ENCODE data around the gene KCNAB1. TPM values are rescaled to one million over a fixed set of nuclear protein-coding genes. Genes with fewer than 3 reads are reported as not detected.
"Not testable (repeated sequence)": the region's sequence is repeated elsewhere in the genome, so short reads cannot be mapped to it uniquely, and the experiment has no call there.

Gene KCNAB1
- total RNA-seq, 1 experiment from 2014 or later = not detected

DNA sequence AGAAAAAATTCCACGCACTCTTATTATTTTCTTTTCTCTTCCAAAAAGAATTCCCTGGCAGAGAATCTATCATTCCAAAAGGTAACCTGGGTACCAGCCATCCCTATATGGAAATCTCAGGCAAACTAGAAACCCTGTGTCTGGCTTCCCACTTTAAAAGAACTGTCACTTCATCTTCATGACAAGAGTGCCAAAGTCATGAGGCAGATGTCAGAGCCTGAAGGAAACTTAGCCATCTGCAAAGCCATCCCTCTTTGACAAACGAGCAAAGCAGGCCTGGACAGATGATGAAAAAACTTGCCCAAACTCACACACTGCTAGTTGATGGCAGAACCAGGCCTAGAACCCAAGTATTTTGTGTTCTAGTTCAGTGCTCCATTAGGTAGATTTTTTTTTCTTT, 418.7 kb downstream of the KCNAB1 start:
- no peak for DNase-seq (ENCODE audit: low read depth)

GRCh38 chr3:156539802-156540201, 419.4 kb downstream of the KCNAB1 start:
- DNase-seq (ENCODE audit: low read depth) = no peak

GRCh38 chr3:156542101-156543042, 422.0 kb downstream of the KCNAB1 start:
- no peak for DNase-seq (ENCODE audit: low read depth)

DNA sequence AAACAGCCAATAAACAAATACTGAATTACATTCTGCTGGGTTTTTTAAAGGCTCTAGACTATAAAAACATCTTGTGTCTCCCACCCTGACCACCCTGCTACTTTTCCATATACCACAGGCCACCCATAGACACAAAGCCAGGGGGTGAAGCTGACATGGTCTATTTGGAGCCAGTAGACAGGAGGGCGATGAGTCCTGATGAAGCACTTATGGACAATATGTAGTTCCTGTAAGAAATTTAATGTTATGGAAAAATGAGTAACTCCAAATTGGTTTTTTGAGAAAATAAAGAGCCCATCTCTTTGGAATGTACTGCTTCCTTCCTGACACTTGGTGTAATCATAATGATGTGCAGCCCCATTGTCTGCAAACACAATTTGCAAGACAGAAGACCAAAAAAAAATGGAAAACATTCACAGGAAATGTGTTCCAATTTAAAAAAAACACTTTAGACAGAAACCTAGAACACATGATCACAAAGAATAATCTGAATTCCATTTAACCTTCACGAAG, 422.7 kb downstream of the KCNAB1 start:
- no peak for DNase-seq (ENCODE audit: low read depth)

DNA sequence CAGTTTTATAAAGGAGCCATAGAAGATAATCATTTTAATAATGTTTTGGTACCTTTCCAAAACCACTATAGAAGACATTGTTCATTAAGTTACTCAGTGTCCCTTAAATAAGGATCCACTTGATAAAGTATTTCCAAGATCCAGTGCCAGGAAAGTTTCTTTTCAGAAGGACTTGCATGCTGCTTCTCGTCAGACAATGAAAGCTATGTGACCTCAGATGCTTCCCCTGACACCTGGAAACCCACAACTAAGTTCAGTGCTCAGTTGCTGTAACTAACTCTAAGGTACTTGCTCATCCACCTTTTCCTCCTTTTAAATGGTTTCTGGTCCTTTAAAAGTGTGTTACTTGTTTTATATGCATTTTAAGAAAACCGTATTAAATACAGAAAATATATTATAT, 427.3 kb downstream of the KCNAB1 start:
- no peak for DNase-seq (ENCODE audit: low read depth)

DNA sequence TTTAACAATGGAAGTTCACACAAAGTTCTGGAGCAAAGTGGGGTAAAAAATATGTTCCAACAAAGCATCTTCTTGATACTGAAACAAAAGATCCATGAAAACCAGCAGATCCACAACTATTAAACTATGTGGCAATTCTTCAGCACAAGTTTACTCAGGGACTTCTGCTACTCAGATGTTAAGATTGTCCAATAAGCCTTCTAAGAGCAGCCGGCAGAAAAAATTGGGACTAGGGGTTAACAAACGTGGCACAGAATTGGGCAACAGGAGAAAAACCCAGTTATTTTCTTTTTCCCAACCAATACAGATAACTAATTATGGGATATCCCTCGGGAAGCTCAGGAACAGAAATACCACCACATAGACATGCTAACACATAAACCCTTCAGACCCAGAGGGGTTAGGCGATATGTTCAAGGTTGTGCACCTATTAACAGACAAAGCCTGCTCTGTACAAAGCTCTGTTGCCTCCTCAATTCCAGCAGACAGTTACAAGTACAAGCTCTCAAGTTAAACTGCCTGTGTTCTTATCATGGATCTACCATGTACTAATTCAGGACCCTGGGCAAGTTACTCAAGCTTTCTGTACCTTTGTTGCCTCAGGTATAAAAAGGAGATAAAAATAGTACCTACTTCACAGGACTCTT, 427.8 kb downstream of the KCNAB1 start:
- no peak for DNase-seq (ENCODE audit: low read depth)

- no peak for DNase-seq (ENCODE audit: low read depth)
Observed at GRCh38 chr3:156548902-156549301, 428.5 kb downstream of the KCNAB1 start.

GRCh38 chr3:156551261-156551660, 430.9 kb downstream of the KCNAB1 start:
- DNase-seq (ENCODE audit: low read depth) = peak; percentile 60

- peak; percentile 77 for DNase-seq (ENCODE audit: low read depth)
Observed at GRCh38 chr3:156551746-156552145, 431.4 kb downstream of the KCNAB1 start.

GRCh38 chr3:156552973-156553372, 432.6 kb downstream of the KCNAB1 start:
- DNase-seq (ENCODE audit: low read depth) = no peak

GRCh38 chr3:156553705-156554356, 433.5 kb downstream of the KCNAB1 start:
- peak; percentile 68 for DNase-seq (ENCODE audit: low read depth)

- no peak for DNase-seq (ENCODE audit: low read depth)
Observed at GRCh38 chr3:156554515-156554841, 434.1 kb downstream of the KCNAB1 start.

- DNase-seq (ENCODE audit: low read depth) = peak; percentile 100
Observed at GRCh38 chr3:156554842-156555687, 434.7 kb downstream of the KCNAB1 start, which contains the start of gene SSR3. Gene SSR3, minus strand, starts transcription at chr3:156555117. Its CDS starts 28 bp downstream, at chr3:156555089.

DNA sequence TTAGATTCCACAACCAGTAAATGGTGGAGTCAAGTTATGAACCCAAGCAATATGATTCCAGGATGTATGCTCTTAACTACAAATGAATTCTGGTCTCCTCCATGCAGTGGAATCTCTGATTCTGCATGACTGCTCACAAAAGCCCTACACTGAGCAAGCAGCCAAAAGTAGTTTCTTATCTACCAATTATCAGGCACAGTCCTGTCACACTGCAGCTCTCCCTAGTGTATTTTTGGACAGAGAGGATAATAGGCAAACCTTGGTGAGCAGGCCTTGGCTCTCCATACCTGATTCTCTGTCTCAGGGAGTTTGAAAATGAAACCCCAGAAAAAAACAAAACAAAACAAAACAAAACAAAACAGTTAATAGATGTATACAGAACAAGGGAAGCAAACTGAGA, 438.0 kb downstream of the KCNAB1 start:
- no peak for DNase-seq (ENCODE audit: low read depth)

- DNase-seq (ENCODE audit: low read depth) = no peak
Observed at GRCh38 chr3:156559321-156559720, 438.9 kb downstream of the KCNAB1 start.

DNA sequence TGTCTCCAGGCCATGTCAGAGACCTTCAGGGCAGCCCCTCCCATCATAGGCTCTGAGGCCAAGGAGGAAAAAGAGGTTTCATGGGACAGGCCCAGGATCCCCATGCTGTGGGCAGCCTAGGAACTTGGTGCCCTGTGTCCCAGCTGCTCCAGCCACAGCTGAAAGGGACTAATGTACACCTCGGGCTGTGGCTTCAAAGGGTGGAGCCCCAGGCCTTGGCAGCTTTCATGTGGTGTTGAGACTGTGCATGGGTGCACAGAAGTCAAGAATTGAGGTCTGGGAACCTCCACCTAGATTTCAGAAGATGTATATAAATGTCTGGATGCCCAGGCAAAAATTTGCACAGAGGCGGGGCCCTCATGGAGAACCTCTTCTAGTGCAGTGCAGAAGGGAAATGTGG, 441.2 kb downstream of the KCNAB1 start:
- no peak for DNase-seq (ENCODE audit: low read depth)

DNA sequence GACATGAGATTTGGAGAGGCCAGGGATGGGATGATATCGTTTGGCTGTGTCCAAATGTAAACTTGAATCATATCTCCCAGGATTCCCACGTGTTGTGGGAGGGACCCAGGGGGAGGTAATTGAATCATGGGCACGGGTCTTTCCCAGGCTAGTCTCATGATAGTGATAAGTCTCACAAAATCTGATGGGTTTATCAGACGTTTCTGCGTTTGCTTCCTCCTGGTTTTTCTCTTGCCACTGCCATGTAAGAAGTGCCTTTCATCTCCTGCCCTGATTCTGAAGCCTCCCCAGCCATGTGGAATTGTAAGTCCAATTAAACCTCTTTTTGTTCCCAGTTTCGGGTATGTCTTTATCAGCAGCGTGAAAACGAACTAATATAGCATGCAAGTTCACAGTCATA, 442.1 kb downstream of the KCNAB1 start:
- not testable (repeated sequence) for DNase-seq (ENCODE audit: low read depth)

DNA sequence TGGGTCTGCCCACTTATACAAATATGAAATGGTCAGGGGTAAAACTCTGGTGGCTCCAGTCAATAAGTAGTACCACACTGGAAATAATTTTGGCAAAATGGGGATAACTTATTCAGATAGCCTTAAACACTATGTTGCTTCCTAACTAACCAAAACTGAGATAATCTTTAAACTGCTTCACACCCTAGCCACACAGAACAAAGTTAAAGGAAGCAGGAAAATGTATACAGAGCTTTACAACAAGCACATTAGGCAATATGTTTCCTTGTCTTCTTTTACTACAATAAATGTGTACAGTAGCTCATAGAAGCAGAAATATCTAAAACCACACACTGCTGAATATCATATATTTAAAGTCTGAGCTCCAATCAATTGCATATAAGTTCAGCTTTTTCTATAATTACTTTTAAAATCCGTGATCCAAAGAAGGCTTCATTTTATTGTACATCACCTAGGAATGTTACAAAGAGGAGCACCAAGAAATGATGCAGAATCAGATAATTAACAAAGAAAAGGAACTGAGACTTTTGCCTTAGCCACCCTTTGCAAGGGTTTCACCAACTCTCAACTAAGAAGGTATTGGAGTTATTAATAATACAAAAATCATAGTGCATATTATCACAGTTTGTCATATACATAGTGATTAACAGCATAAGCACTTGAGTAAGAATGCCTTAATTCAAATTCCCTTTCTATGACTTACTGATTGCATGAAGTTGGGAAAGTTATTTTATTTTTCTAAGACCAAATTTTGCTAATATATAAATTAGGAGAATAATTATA, 443.7 kb downstream of the KCNAB1 start:
- DNase-seq (ENCODE audit: low read depth) = no peak

- not testable (repeated sequence) for DNase-seq (ENCODE audit: low read depth)
Observed at GRCh38 chr3:156569016-156569415, 448.6 kb downstream of the KCNAB1 start.

GRCh38 chr3:156569881-156570280, 449.5 kb downstream of the KCNAB1 start:
- not testable (repeated sequence) for DNase-seq (ENCODE audit: low read depth)

GRCh38 chr3:156575641-156576040, 455.3 kb downstream of the KCNAB1 start:
- DNase-seq (ENCODE audit: low read depth) = no peak
